Measurements from ENCODE around the gene ACSF3.

DNA sequence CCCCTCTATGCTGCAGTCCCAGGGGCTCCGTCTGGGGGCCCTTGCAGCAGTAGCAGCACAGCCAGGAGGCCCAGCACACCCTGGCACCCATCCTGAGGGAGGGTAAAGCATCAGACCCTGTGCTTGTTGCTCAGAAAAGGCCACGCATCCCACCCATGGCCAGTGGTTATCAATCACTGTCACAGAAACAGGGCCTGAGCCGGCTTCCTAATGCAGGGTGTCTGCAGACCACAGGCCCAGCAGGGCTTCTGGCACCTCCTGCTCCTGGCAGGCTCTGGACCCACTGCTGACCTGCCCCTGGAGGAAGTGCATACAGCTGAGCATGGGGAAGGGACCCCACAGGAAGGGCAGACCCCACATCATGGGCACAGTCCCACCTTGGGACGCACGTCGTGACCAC is 51.0 kb downstream of the ACSF3 start:
- TF ChIP-seq, protein P1, sequence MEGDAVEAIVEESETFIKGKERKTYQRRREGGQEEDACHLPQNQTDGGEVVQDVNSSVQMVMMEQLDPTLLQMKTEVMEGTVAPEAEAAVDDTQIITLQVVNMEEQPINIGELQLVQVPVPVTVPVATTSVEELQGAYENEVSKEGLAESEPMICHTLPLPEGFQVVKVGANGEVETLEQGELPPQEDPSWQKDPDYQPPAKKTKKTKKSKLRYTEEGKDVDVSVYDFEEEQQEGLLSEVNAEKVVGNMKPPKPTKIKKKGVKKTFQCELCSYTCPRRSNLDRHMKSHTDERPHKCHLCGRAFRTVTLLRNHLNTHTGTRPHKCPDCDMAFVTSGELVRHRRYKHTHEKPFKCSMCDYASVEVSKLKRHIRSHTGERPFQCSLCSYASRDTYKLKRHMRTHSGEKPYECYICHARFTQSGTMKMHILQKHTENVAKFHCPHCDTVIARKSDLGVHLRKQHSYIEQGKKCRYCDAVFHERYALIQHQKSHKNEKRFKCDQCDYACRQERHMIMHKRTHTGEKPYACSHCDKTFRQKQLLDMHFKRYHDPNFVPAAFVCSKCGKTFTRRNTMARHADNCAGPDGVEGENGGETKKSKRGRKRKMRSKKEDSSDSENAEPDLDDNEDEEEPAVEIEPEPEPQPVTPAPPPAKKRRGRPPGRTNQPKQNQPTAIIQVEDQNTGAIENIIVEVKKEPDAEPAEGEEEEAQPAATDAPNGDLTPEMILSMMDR (conservative IDR thresholded peaks at IDR 0.05 in 1 of 2, IDR thresholded peaks at IDR 0.05 in 1 of 2; ENCODE audit: low read depth in 1 of 2, low read length in 2 of 2), result no peak
- TF ChIP-seq EZH2 (IDR thresholded peaks at IDR 0.05; ENCODE audit: low read length, missing control alignments), result no peak

All from fibroblast of lung (primary cell).